ENCODE results near the gene DOCK6.
A peak's percentile ranks its signal among the peaks of the same experiment; 100 is the strongest.

Gene DOCK6

GRCh38 chr19:11274533-11275086 lies 12.3 kb upstream of the DOCK6 start:
- intact Hi-C loops (cut with DNase I; ENCODE audit: low total_unique reads): no loop called here
- no peaks in the 10 kb centered on the region for H3K9me3 ChIP-seq
- no peak for DNase-seq
- no peak overlapping the region for H3K4me3 ChIP-seq
- no peak overlapping the region for H3K27ac ChIP-seq
- H3K27me3 ChIP-seq: peaks cover 0 to 4% of the 10 kb centered on the region in 2 donors
- no peaks in the 10 kb centered on the region for H3K36me3 ChIP-seq
- no peaks in the 10 kb centered on the region for H3K4me1 ChIP-seq
- TF ChIP-seq CTCF (IDR thresholded peaks at IDR 0.05): no peak

GRCh38 chr19:11273989-11274388 lies 11.7 kb upstream of the DOCK6 start:
- no peaks in the 10 kb centered on the region for H3K36me3 ChIP-seq
- H3K27me3 ChIP-seq: peaks cover 0 to 4% of the 10 kb centered on the region in 2 donors
- intact Hi-C loops (cut with DNase I; ENCODE audit: low total_unique reads): no loop called here
- peaks cover 0 to 3% (median 0%) of the 10 kb centered on the region in 4 donors for H3K4me1 ChIP-seq
- no peaks in the 10 kb centered on the region for H3K9me3 ChIP-seq
- DNase-seq: no peak
- TF ChIP-seq CTCF (IDR thresholded peaks at IDR 0.05): no peak
- H3K4me3 ChIP-seq: no peak overlapping the region
- no peak overlapping the region for H3K27ac ChIP-seq

GRCh38 chr19:11273296-11273695 lies 11.0 kb upstream of the DOCK6 start:
- no peak for DNase-seq
- no peak overlapping the region for H3K27ac ChIP-seq
- peaks cover 0 to 9% (median 0%) of the 10 kb centered on the region in 4 donors for H3K4me1 ChIP-seq
- H3K27me3 ChIP-seq: peaks cover 0 to 4% of the 10 kb centered on the region in 2 donors
- no peak for TF ChIP-seq CTCF (IDR thresholded peaks at IDR 0.05)
- no peaks in the 10 kb centered on the region for H3K9me3 ChIP-seq
- intact Hi-C loops (cut with DNase I; ENCODE audit: low total_unique reads): no loop called here
- no peaks in the 10 kb centered on the region for H3K36me3 ChIP-seq
- H3K4me3 ChIP-seq: no peak overlapping the region

GRCh38 chr19:11269408-11269807 lies 7.1 kb upstream of the DOCK6 start:
- intact Hi-C loops (cut with DNase I; ENCODE audit: low total_unique reads): no loop called here
- no peak overlapping the region for H3K27ac ChIP-seq
- peaks cover 0 to 9% (median 0%) of the 10 kb centered on the region in 4 donors for H3K4me1 ChIP-seq
- no peak for TF ChIP-seq CTCF (IDR thresholded peaks at IDR 0.05)
- no peaks in the 10 kb centered on the region for H3K9me3 ChIP-seq
- H3K27me3 ChIP-seq: no peaks in the 10 kb centered on the region
- H3K4me3 ChIP-seq: no peak overlapping the region
- no peak for DNase-seq
- no peaks in the 10 kb centered on the region for H3K36me3 ChIP-seq

GRCh38 chr19:11268783-11269267 lies 6.5 kb upstream of the DOCK6 start:
- Histone ChIP-seq H3K4me1 (peaks cover 0 to 9% (median 0%) of the 10 kb centered on the region in 4 donors), H3K27me3 (no peaks in the 10 kb centered on the region), H3K27ac (no peak overlapping the region), H3K36me3 (no peaks in the 10 kb centered on the region), H3K9me3 (no peaks in the 10 kb centered on the region), H3K4me3 (no peak overlapping the region)
- TF ChIP-seq CTCF (IDR thresholded peaks at IDR 0.05): no peak
- DNase-seq: peak in 1 of 2 donors; percentile 57
- intact Hi-C loops (cut with DNase I; ENCODE audit: low total_unique reads): no loop called here
